ENCODE measurements around the gene CRAT. TPM values are rescaled to one million over a fixed set of nuclear protein-coding genes. Genes with fewer than 3 reads are reported as not detected.
A peak's percentile ranks its signal among the peaks of the same experiment; 100 is the strongest.

CRAT gene
- total and polyA plus RNA-seq, 8 donors: 13.0 to 92.2 (median 29.2) TPM

- Histone ChIP-seq H3K4me1 (peaks cover 30 to 51% (median 41%) of the 10 kb centered on the region in 4 donors), H3K4me3 (no peak overlapping the region), H3K36me3 (peaks cover 18 to 93% (median 63%) of the 10 kb centered on the region in 4 donors), H3K9me3 (no peaks in the 10 kb centered on the region), H3K27me3 (no peaks in the 10 kb centered on the region), H3K27ac (peak overlapping the region in 4 of 5 donors; percentile 98 to 100 (median 98))
- DNase-seq: no peak
- intact Hi-C loops (cut with DNase I; ENCODE audit: low total_unique reads): no loop called here
- TF ChIP-seq POLR2A (IDR thresholded peaks at IDR 0.05) (no peak), POLR2AphosphoS5 (IDR thresholded peaks at IDR 0.05) (no peak)
- WGBS, 5 donors: 52 to 74% (median 71%) methylated on average over 4 to 6 of the region's 6 CpGs
Observed at GRCh38 chr9:129148463-129149204, 38.0 kb upstream of the CRAT start.

GRCh38 chr9:129146441-129146941, 35.9 kb upstream of the CRAT start:
- DNase-seq: peak in 1 of 2 donors; percentile 79
- intact Hi-C loops (cut with DNase I; ENCODE audit: low total_unique reads): no loop called here
- Histone ChIP-seq H3K4me3 (no peak overlapping the region), H3K4me1 (peaks cover 51 to 72% (median 62%) of the 10 kb centered on the region in 4 donors), H3K27ac (peak overlapping the region; percentile 27 to 100 (median 98)), H3K36me3 (peaks cover 23 to 85% (median 56%) of the 10 kb centered on the region in 4 donors), H3K27me3 (no peaks in the 10 kb centered on the region), H3K9me3 (no peaks in the 10 kb centered on the region)
- WGBS, 5 donors: 41 to 71% (median 48%) methylated on average over 4 to 8 of the region's 8 CpGs
- TF ChIP-seq EP300 (IDR thresholded peaks at IDR 0.05) (no peak), CTCF (IDR thresholded peaks at IDR 0.05) (no peak), POLR2AphosphoS5 (IDR thresholded peaks at IDR 0.05) (no peak), POLR2A (IDR thresholded peaks at IDR 0.05) (no peak)

- peak in 1 of 2 donors; percentile 92 for DNase-seq
Observed at GRCh38 chr9:129145841-129146292, 35.3 kb upstream of the CRAT start.

GRCh38 chr9:129145316-129145715, 34.7 kb upstream of the CRAT start:
- Histone ChIP-seq H3K4me3 (no peak overlapping the region), H3K27me3 (no peaks in the 10 kb centered on the region), H3K36me3 (peaks cover 23 to 73% (median 44%) of the 10 kb centered on the region in 4 donors), H3K9me3 (no peaks in the 10 kb centered on the region), H3K4me1 (peaks cover 63 to 84% (median 74%) of the 10 kb centered on the region in 4 donors), H3K27ac (peak overlapping the region; percentile 27 to 100 (median 98))
- WGBS, 5 donors: 47 to 66% (median 62%) methylated on average over 2 of the region's 2 CpGs
- intact Hi-C loops (cut with DNase I; ENCODE audit: low total_unique reads): no loop called here
- peak in 1 of 2 donors; percentile 50 for DNase-seq
- TF ChIP-seq CTCF (IDR thresholded peaks at IDR 0.05): no peak
- TF ChIP-seq POLR2A (IDR thresholded peaks at IDR 0.05): no peak
- TF ChIP-seq POLR2AphosphoS5 (IDR thresholded peaks at IDR 0.05): no peak
- TF ChIP-seq EP300 (IDR thresholded peaks at IDR 0.05): no peak

More at GRCh38 chr9:129145841-129146292, 35.3 kb upstream of the CRAT start:
- peaks cover 58 to 78% (median 69%) of the 10 kb centered on the region in 4 donors for H3K4me1 ChIP-seq
- H3K4me3 ChIP-seq: no peak overlapping the region
- peak overlapping the region; percentile 27 to 100 (median 98) for H3K27ac ChIP-seq
- intact Hi-C loops (cut with DNase I; ENCODE audit: low total_unique reads): no loop called here
- TF ChIP-seq POLR2AphosphoS5 (IDR thresholded peaks at IDR 0.05): no peak
- no peaks in the 10 kb centered on the region for H3K9me3 ChIP-seq
- no peaks in the 10 kb centered on the region for H3K27me3 ChIP-seq
- WGBS, 5 donors: 55 to 72% (median 66%) methylated on average over 6 to 7 of the region's 7 CpGs
- H3K36me3 ChIP-seq: peaks cover 23 to 79% (median 49%) of the 10 kb centered on the region in 4 donors

- Histone ChIP-seq H3K4me3 (peak overlapping the region in 1 of 4 donors; percentile 1), H3K4me1 (peaks cover 81 to 97% (median 90%) of the 10 kb centered on the region in 4 donors), H3K36me3 (peaks cover 16 to 54% (median 31%) of the 10 kb centered on the region in 4 donors), H3K27me3 (no peaks in the 10 kb centered on the region), H3K9me3 (no peaks in the 10 kb centered on the region), H3K27ac (peak overlapping the region; percentile 98 to 100 (median 98))
- TF ChIP-seq POLR2AphosphoS5 (IDR thresholded peaks at IDR 0.05) (peak; percentile 29 to 86 (median 79)), EP300 (IDR thresholded peaks at IDR 0.05) (no peak), POLR2A (IDR thresholded peaks at IDR 0.05) (no peak), CTCF (IDR thresholded peaks at IDR 0.05) (peak in 5 of 7 experiments; percentile 63 to 91 (median 78))
- intact Hi-C loops (cut with DNase I; ENCODE audit: low total_unique reads): no loop called here
- 18 to 37% (median 29%) methylated on average over 12 to 14 of the region's 14 CpGs for WGBS, 5 donors
- peak; percentile 92 to 95 for DNase-seq
Observed at GRCh38 chr9:129143031-129143927, 32.7 kb upstream of the CRAT start.

Data from stomach (tissue), 9 donors.